Measurements from ENCODE around the gene CMIP. TPM values are rescaled to one million over a fixed set of nuclear protein-coding genes. Genes with fewer than 3 reads are reported as not detected.

The CMIP gene
- polyA plus RNA-seq (2012; rRNA removed) = 2.4 and 5.4 TPM in 2 replicates
- polyA plus RNA-seq (2012; cell fraction: cytosol; rRNA removed) = 3.9 and 6.2 TPM in 2 replicates
- 9.8 and 13.9 TPM in 2 replicates for polyA plus RNA-seq (2012; cell fraction: nucleus; rRNA removed)

DNA sequence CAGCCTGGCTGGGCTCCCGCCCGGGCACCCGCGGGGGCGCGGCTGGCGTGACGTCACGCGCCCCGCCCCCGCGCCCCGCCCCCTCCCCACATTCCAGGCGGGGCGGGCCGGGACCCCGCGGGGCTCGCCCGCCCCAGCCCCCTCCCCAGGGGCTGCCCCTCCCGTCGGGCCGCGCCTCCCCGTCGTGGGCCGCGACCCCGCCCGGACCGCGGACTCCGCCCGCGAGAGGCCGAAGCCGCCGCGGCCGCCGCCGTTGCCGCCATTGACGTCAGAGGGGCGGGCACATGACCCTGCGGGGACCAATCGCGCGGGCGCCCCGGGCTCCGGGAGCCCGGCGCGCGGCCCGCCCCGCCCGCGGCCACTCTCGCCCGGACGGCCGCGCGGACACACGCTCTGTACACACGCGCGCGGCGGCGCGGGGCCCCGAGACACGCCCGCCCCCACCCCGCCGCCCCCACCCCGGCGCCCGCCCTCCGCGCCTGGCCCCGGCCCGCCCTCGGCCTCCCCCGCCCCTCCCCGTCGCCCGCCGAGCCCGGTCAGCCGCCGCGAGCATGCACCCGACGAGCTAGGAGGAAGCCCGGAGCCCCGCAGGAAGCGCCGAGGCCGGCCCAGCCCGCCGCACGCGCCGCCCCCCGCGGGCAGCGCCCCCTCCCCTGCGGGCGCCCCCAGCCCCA, at the start of gene CMIP:
Gene CMIP (plus strand): TSS at position 361 of the 674 bp plus-strand sequence.
- no peaks in the 10 kb centered on the region for H3K9me3 ChIP-seq
- TF ChIP-seq USF1 (IDR thresholded peaks at IDR 0.05; ENCODE audit: borderline replicate concordance, low read depth) (peak; percentile 79), USF2 (IDR thresholded peaks at IDR 0.05; ENCODE audit: borderline replicate concordance, low read depth, low read length) (peak; percentile 47; the same call in 1 of the 2 replicates), CHD2 (IDR thresholded peaks at IDR 0.05; ENCODE audit: low read length, partially characterized antibody) (no peak), SMC3 (IDR thresholded peaks at IDR 0.05; ENCODE audit: low read depth, low read length) (no peak), EZH2phosphoT487 (IDR thresholded peaks at IDR 0.05; ENCODE audit: borderline replicate concordance, low read depth) (no peak), RFX5 (IDR thresholded peaks at IDR 0.05; ENCODE audit: low read length) (no peak), FOXJ3 (CRISPR knock-in tag; IDR thresholded peaks at IDR 0.05) (no peak), FOSL2 (IDR thresholded peaks at IDR 0.05; ENCODE audit: borderline replicate concordance, low read depth) (no peak), RXRA (IDR thresholded peaks at IDR 0.05; ENCODE audit: borderline replicate concordance, low read depth) (no peak), SIN3A (IDR thresholded peaks at IDR 0.05; ENCODE audit: borderline replicate concordance, low read depth, low read length) (no peak), TCF12 (IDR thresholded peaks at IDR 0.05) (no peak)
- H4K20me1 ChIP-seq (ENCODE audit: insufficient read depth) = peaks cover 27% of the 10 kb centered on the region
- H3K27ac ChIP-seq (ENCODE audit: low read depth in 2 of 2, low read length in 1 of 2) = peak within 1 kb of the TSS; percentile 26 to 74; a peak in 3 of 4 replicates
- peak within 1 kb of the TSS; percentile 91 for H3K4me2 ChIP-seq
- no CpG with 5 or more reads among the region's 114 CpGs for WGBS (ENCODE audit: low lambda C conversion rate)
- ChIA-PET CTCF (no interaction called here), POLR2A (interaction anchor here (1.4 kb wide), 1 partner anchor 77 kb away, joined by 4 read pairs; no protein-coding TSS in a partner anchor)
- no peaks in the 10 kb centered on the region; the same call in 1 of the 2 replicates for H3K27me3 ChIP-seq (ENCODE audit: insufficient read depth)
- peaks cover 5% of the 10 kb centered on the region for H3F3A ChIP-seq (replicated peaks; ENCODE audit: insufficient read depth)
- DNase-seq = peak; percentile 96
- H3K4me1 ChIP-seq (ENCODE audit: control insufficient read depth in 1 of 2, insufficient read depth in 2 of 2, low read depth in 1 of 2, low read length in 1 of 2) = peaks cover 10 to 39% of the 10 kb centered on the region in 2 experiments; a peak in 3 of 4 replicates
- no peaks in the 10 kb centered on the region for H3K9me2 ChIP-seq
- H3K4me3 ChIP-seq (ENCODE audit: low read depth in 2 of 2, low read length in 1 of 2) = peak within 1 kb of the TSS; percentile 75 to 82
- H2AFZ ChIP-seq (ENCODE audit: low read depth) = peak within 1 kb of the TSS; percentile 99
- H3K9ac ChIP-seq = peak within 1 kb of the TSS; percentile 71
- H3K36me3 ChIP-seq (replicated peaks in 1 of 2; ENCODE audit: control insufficient read depth in 1 of 2, insufficient read depth in 2 of 2, low read length in 1 of 2) = no peaks in the 10 kb centered on the region
- H3K79me2 ChIP-seq (ENCODE audit: insufficient read depth) = peaks cover 43% of the 10 kb centered on the region

DNA sequence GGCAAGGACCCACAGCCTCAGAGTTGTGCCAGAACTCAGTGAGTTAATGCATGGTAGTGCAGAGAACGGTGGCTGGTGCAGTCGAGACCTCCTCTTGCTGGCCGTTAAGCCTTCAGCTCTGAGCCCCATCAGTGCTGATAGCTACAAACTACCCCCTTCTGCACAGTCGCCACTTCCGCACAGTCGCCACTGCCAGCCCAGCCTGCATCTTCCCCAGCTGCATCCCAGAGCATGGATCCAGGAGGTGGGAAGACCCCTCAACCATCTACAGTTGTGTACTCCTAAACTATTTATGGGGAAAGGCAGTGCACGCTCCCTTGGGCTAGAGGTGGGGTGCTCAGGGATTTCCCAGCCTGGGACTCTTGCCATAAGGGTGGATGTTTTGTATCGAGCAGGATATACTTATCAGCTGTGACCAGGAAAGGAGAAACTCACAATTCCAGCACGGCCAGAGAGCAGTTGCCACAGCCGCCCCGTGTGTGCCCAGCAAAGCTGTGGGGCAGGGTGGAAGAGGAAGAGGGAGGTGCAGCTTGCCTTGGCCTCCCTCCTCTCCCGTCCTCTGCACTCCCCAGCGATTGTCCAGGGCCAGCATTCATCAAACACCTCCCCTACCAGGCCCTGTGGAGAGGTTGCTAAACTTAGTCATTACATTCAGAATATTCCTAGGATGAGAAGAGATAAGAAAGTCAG, 49.5 kb upstream of the CMIP start:
- no peaks in the 10 kb centered on the region for H3K27me3 ChIP-seq (ENCODE audit: insufficient read depth)
- H3K9me3 ChIP-seq = no peaks in the 10 kb centered on the region; the same call in 1 of the 2 replicates
- H3K79me2 ChIP-seq (ENCODE audit: insufficient read depth) = no peaks in the 10 kb centered on the region
- H3K36me3 ChIP-seq (replicated peaks in 1 of 2; ENCODE audit: control insufficient read depth in 1 of 2, insufficient read depth in 2 of 2, low read length in 1 of 2) = peaks cover 5% of the 10 kb centered on the region in 2 experiments
- no peaks in the 10 kb centered on the region for H3F3A ChIP-seq (replicated peaks; ENCODE audit: insufficient read depth)
- no peak overlapping the region for H3K9ac ChIP-seq
- no peaks in the 10 kb centered on the region for H3K9me2 ChIP-seq
- no peak overlapping the region for H3K27ac ChIP-seq (ENCODE audit: low read depth in 2 of 2, low read length in 1 of 2)
- no peak overlapping the region for H2AFZ ChIP-seq (ENCODE audit: low read depth)
- no peaks in the 10 kb centered on the region for H4K20me1 ChIP-seq (ENCODE audit: insufficient read depth)
- H3K4me3 ChIP-seq (ENCODE audit: low read depth in 2 of 2, low read length in 1 of 2) = no peak overlapping the region
- CTCF ChIA-PET = interaction anchor here (1.0 to 3.0 kb wide), 4 partner anchors 8 to 343 kb away, joined by 3 to 14 read pairs (median 5); no protein-coding TSS in a partner anchor
- POLR2A ChIA-PET = no interaction called here
- H3K4me1 ChIP-seq (ENCODE audit: control insufficient read depth in 1 of 2, insufficient read depth in 2 of 2, low read depth in 1 of 2, low read length in 1 of 2) = peaks cover 0 to 3% of the 10 kb centered on the region in 2 experiments; a peak in 1 of 4 replicates
- H3K4me2 ChIP-seq = no peak overlapping the region
- no peak for DNase-seq
- WGBS (ENCODE audit: low lambda C conversion rate) = 81% methylated on average over 12 of the region's 13 CpGs
- TF ChIP-seq RCOR1 (IDR thresholded peaks at IDR 0.05; ENCODE audit: low read length) (no peak), EZH2phosphoT487 (IDR thresholded peaks at IDR 0.05; ENCODE audit: borderline replicate concordance, low read depth) (no peak)

All from SK-N-SH (cell line).